ENCODE results near the gene PPM1M.

The PPM1M gene

DNA sequence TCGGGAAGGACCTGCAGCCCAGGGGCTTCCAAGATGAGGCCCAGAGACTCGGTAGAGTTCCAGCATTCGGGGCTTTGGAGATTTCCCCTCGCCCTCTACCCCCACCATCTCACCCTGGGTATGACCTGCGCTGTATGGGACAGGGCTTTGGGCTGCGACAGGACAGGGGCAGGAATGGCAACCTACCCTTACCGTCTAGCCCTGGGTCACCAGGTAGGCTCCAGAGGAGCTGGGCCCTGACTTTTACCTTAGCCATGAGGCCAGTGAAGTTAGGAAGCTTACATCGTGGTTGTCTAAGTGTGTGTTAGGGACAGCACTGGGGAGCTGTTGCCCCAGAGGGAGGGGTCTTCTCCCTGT, 683 bp downstream of the PPM1M start:
- no peak for DNase-seq
- H3K18ac ChIP-seq (ENCODE audit: low read length), result no peak overlapping the region
- no peak overlapping the region for H4K91ac ChIP-seq (ENCODE audit: low read depth, low read length)
- H3K9me3 ChIP-seq (ENCODE audit: insufficient read depth, low read depth, low read length), result peaks cover 6% of the 10 kb centered on the region
- H3K9ac ChIP-seq (ENCODE audit: low read length), result no peak overlapping the region
- H2BK12ac ChIP-seq (ENCODE audit: low read length), result no peak overlapping the region
- H3K4me2 ChIP-seq (ENCODE audit: low read length), result peak overlapping the region; percentile 82
- H3K4ac ChIP-seq (ENCODE audit: low read depth, low read length), result no peak overlapping the region
- peak overlapping the region; percentile 9 for H2AFZ ChIP-seq (ENCODE audit: insufficient read depth, low read length, poor library complexity)
- peaks cover 6% of the 10 kb centered on the region for H3K79me1 ChIP-seq (ENCODE audit: low read length)
- H3K23ac ChIP-seq (ENCODE audit: low read length), result no peak overlapping the region
- no peak overlapping the region for H2BK5ac ChIP-seq (ENCODE audit: low read depth, low read length, poor library complexity)
- H2AK5ac ChIP-seq (ENCODE audit: low read length), result no peak overlapping the region
- no peaks in the 10 kb centered on the region for H3K27me3 ChIP-seq (ENCODE audit: insufficient read depth, low read length)
- H3K4me1 ChIP-seq (ENCODE audit: control insufficient read depth in 1 of 2, insufficient read depth in 2 of 2, low read length in 2 of 2), result peaks cover 19 to 22% of the 10 kb centered on the region in 2 experiments
- no peak overlapping the region for H2BK120ac ChIP-seq (ENCODE audit: insufficient read depth, low read length, poor library complexity)
- no peak overlapping the region for H4K12ac ChIP-seq (ENCODE audit: low read depth, low read length)
- H3K36me3 ChIP-seq (ENCODE audit: control insufficient read depth in 1 of 2, insufficient read depth in 2 of 2, low read length in 2 of 2), result peaks cover 13 to 22% of the 10 kb centered on the region in 2 experiments
- H3K27ac ChIP-seq (ENCODE audit: low read depth, low read length), result no peak overlapping the region
- no peaks in the 10 kb centered on the region for H3K79me2 ChIP-seq (ENCODE audit: control insufficient read depth, insufficient read depth, low read length, poor library complexity)
- no peak overlapping the region for H3K4me3 ChIP-seq (ENCODE audit: low read depth, low read length)
- H3K14ac ChIP-seq (ENCODE audit: low read length), result no peak overlapping the region
- H4K8ac ChIP-seq (ENCODE audit: low read depth, low read length), result peak overlapping the region; percentile 12
- no CpG with 5 or more reads among the region's 8 CpGs for WGBS (ENCODE audit: extremely low coverage, insufficient coverage, insufficient read length)

GRCh38 chr3:52246728-52247408, 1.3 kb downstream of the PPM1M start:
- Histone ChIP-seq H2BK120ac (ENCODE audit: insufficient read depth, low read length, poor library complexity) (no peak overlapping the region), H3K79me1 (ENCODE audit: low read length) (peaks cover 6% of the 10 kb centered on the region), H2BK5ac (ENCODE audit: low read depth, low read length, poor library complexity) (no peak overlapping the region), H4K12ac (ENCODE audit: low read depth, low read length) (no peak overlapping the region), H3K4me1 (ENCODE audit: control insufficient read depth in 1 of 2, insufficient read depth in 2 of 2, low read length in 2 of 2) (peaks cover 19 to 22% of the 10 kb centered on the region in 2 experiments), H2BK12ac (ENCODE audit: low read length) (no peak overlapping the region), H3K36me3 (ENCODE audit: control insufficient read depth in 1 of 2, insufficient read depth in 2 of 2, low read length in 2 of 2) (peaks cover 15 to 27% of the 10 kb centered on the region in 2 experiments), H3K4ac (ENCODE audit: low read depth, low read length) (no peak overlapping the region), H3K4me2 (ENCODE audit: low read length) (no peak overlapping the region), H3K27me3 (ENCODE audit: insufficient read depth, low read length) (no peaks in the 10 kb centered on the region), H2AFZ (ENCODE audit: insufficient read depth, low read length, poor library complexity) (no peak overlapping the region), H3K14ac (ENCODE audit: low read length) (no peak overlapping the region), H3K4me3 (ENCODE audit: low read depth, low read length) (no peak overlapping the region), H4K8ac (ENCODE audit: low read depth, low read length) (no peak overlapping the region), H3K79me2 (ENCODE audit: control insufficient read depth, insufficient read depth, low read length, poor library complexity) (no peaks in the 10 kb centered on the region), H3K18ac (ENCODE audit: low read length) (no peak overlapping the region), H3K9ac (ENCODE audit: low read length) (no peak overlapping the region), H4K91ac (ENCODE audit: low read depth, low read length) (no peak overlapping the region), H3K23ac (ENCODE audit: low read length) (no peak overlapping the region), H3K27ac (ENCODE audit: low read depth, low read length) (no peak overlapping the region), H3K9me3 (ENCODE audit: insufficient read depth, low read depth, low read length) (peaks cover 6% of the 10 kb centered on the region), H2AK5ac (ENCODE audit: low read length) (no peak overlapping the region)
- WGBS (ENCODE audit: extremely low coverage, insufficient coverage, insufficient read length), result no CpG with 5 or more reads among the region's 14 CpGs
- no peak for DNase-seq

- no peak overlapping the region for H2AK5ac ChIP-seq (ENCODE audit: low read length)
- no peaks in the 10 kb centered on the region for H3K27me3 ChIP-seq (ENCODE audit: insufficient read depth, low read length)
- H4K8ac ChIP-seq (ENCODE audit: low read depth, low read length), result no peak overlapping the region
- H3K27ac ChIP-seq (ENCODE audit: low read depth, low read length), result no peak overlapping the region
- no peak overlapping the region for H3K4me3 ChIP-seq (ENCODE audit: low read depth, low read length)
- H4K91ac ChIP-seq (ENCODE audit: low read depth, low read length), result no peak overlapping the region
- no peak overlapping the region for H2BK5ac ChIP-seq (ENCODE audit: low read depth, low read length, poor library complexity)
- peaks cover 19 to 22% of the 10 kb centered on the region in 2 experiments for H3K4me1 ChIP-seq (ENCODE audit: control insufficient read depth in 1 of 2, insufficient read depth in 2 of 2, low read length in 2 of 2)
- WGBS (ENCODE audit: extremely low coverage, insufficient coverage, insufficient read length), result no CpG with 5 or more reads among the region's 7 CpGs
- peaks cover 6% of the 10 kb centered on the region for H3K9me3 ChIP-seq (ENCODE audit: insufficient read depth, low read depth, low read length)
- no peak overlapping the region for H4K12ac ChIP-seq (ENCODE audit: low read depth, low read length)
- H2AFZ ChIP-seq (ENCODE audit: insufficient read depth, low read length, poor library complexity), result no peak overlapping the region
- H2BK120ac ChIP-seq (ENCODE audit: insufficient read depth, low read length, poor library complexity), result no peak overlapping the region
- H3K4me2 ChIP-seq (ENCODE audit: low read length), result no peak overlapping the region
- no peaks in the 10 kb centered on the region for H3K79me2 ChIP-seq (ENCODE audit: control insufficient read depth, insufficient read depth, low read length, poor library complexity)
- H2BK12ac ChIP-seq (ENCODE audit: low read length), result no peak overlapping the region
- H3K4ac ChIP-seq (ENCODE audit: low read depth, low read length), result no peak overlapping the region
- H3K36me3 ChIP-seq (ENCODE audit: control insufficient read depth in 1 of 2, insufficient read depth in 2 of 2, low read length in 2 of 2), result peaks cover 21 to 33% of the 10 kb centered on the region in 2 experiments
- H3K79me1 ChIP-seq (ENCODE audit: low read length), result peaks cover 6% of the 10 kb centered on the region
- H3K18ac ChIP-seq (ENCODE audit: low read length), result no peak overlapping the region
- H3K14ac ChIP-seq (ENCODE audit: low read length), result no peak overlapping the region
- H3K23ac ChIP-seq (ENCODE audit: low read length), result no peak overlapping the region
- DNase-seq, result no peak
- H3K9ac ChIP-seq (ENCODE audit: low read length), result no peak overlapping the region
These were observed 2.0 kb downstream of the PPM1M start for GRCh38 chr3:52247409-52248164.

DNA sequence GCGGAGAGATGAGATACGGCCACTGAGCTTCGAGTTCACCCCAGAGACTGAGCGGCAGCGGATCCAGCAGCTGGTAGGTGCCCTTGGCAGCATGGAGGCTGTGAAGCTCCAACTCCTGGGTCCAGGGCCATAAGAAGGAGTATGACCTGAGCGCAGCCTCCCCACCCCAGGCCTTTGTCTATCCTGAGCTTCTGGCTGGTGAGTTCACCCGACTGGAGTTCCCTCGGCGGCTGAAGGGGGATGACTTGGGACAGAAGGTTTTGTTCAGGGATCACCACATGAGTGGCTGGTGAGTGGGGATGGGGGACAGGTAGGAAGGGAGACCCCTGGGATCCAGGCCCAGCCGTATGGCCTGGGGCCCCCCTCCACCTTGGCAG, 2.6 kb downstream of the PPM1M start:
- Histone ChIP-seq H2AFZ (ENCODE audit: insufficient read depth, low read length, poor library complexity) (no peak overlapping the region), H4K91ac (ENCODE audit: low read depth, low read length) (no peak overlapping the region), H3K36me3 (ENCODE audit: control insufficient read depth in 1 of 2, insufficient read depth in 2 of 2, low read length in 2 of 2) (peaks cover 23 to 36% of the 10 kb centered on the region in 2 experiments), H3K18ac (ENCODE audit: low read length) (no peak overlapping the region), H3K9me3 (ENCODE audit: insufficient read depth, low read depth, low read length) (peaks cover 6% of the 10 kb centered on the region), H3K27me3 (ENCODE audit: insufficient read depth, low read length) (no peaks in the 10 kb centered on the region), H2BK5ac (ENCODE audit: low read depth, low read length, poor library complexity) (no peak overlapping the region), H3K4me1 (ENCODE audit: control insufficient read depth in 1 of 2, insufficient read depth in 2 of 2, low read length in 2 of 2) (peaks cover 19 to 22% of the 10 kb centered on the region in 2 experiments), H2BK12ac (ENCODE audit: low read length) (no peak overlapping the region), H3K79me1 (ENCODE audit: low read length) (peaks cover 6% of the 10 kb centered on the region), H3K23ac (ENCODE audit: low read length) (no peak overlapping the region), H3K4me3 (ENCODE audit: low read depth, low read length) (no peak overlapping the region), H3K4me2 (ENCODE audit: low read length) (no peak overlapping the region), H4K12ac (ENCODE audit: low read depth, low read length) (no peak overlapping the region), H4K8ac (ENCODE audit: low read depth, low read length) (no peak overlapping the region), H3K27ac (ENCODE audit: low read depth, low read length) (no peak overlapping the region), H2BK120ac (ENCODE audit: insufficient read depth, low read length, poor library complexity) (no peak overlapping the region), H3K4ac (ENCODE audit: low read depth, low read length) (no peak overlapping the region), H3K14ac (ENCODE audit: low read length) (no peak overlapping the region), H2AK5ac (ENCODE audit: low read length) (no peak overlapping the region), H3K9ac (ENCODE audit: low read length) (no peak overlapping the region), H3K79me2 (ENCODE audit: control insufficient read depth, insufficient read depth, low read length, poor library complexity) (no peaks in the 10 kb centered on the region)
- no CpG with 5 or more reads among the region's 10 CpGs for WGBS (ENCODE audit: extremely low coverage, insufficient coverage, insufficient read length)
- no peak for DNase-seq
